ENCODE measurements around the gene PAK5. TPM values are rescaled to one million over a fixed set of nuclear protein-coding genes. Genes with fewer than 3 reads are reported as not detected.

PAK5 gene
- total and polyA plus RNA-seq, 9 of the 15 experiments (the other 6 are each of a cell fraction or from before 2014, with no cell fraction given): not detected

DNA sequence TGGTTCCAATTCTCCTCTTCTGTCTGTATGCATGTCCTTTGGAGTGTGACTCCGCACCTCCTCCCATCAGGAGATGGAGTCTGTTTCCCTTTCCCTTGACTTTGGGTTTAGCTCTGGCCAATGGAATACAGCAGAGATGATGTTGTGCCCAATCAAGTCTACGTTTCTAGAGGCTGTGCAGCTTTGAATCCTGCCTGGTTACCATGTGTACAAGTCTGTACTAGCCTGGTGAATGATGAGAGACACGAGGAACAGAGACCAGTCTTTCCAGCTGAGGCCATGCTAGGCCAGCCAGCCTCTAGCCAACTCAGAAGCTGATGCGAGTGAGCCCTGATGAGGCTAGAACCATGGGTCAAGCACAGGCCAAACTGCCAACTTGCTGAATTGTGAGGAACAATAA, 241.3 kb downstream of the PAK5 start:
- no peak for ATAC-seq
- FAIRE-seq: no peak
- no peaks in the 10 kb centered on the region for H3K9me1 ChIP-seq (ENCODE audit: control insufficient read depth, insufficient read depth, low read length)
- CTCF ChIA-PET (ENCODE audit: low intra/inter-chr PET ratio): no interaction called here
- H3K27me3 ChIP-seq (ENCODE audit: control insufficient read depth in 2 of 2, insufficient read depth in 2 of 2, low read length in 2 of 2): no peaks in the 10 kb centered on the region
- H3K79me2 ChIP-seq (ENCODE audit: control insufficient read depth, insufficient read depth, low read length): no peaks in the 10 kb centered on the region
- 2% methylated on average over 4 of the region's 4 CpGs for WGBS (ENCODE audit: insufficient coverage, low coverage, missing lambda C conversion rate)
- no peaks in the 10 kb centered on the region for H3K9me3 ChIP-seq (replicated peaks; ENCODE audit: control insufficient read depth, insufficient read depth, low read depth, low read length)
- H3K4me2 ChIP-seq (ENCODE audit: insufficient read depth, low read length): no peak overlapping the region
- H3K4me1 ChIP-seq (replicated peaks in 1 of 2; ENCODE audit: control insufficient read depth in 2 of 2, insufficient read depth in 2 of 2, low read length in 2 of 2): no peaks in the 10 kb centered on the region
- POLR2A ChIA-PET: interaction anchor here (0.6 kb wide), 1 partner anchor 11 kb away, joined by 3 read pairs; no protein-coding TSS in a partner anchor
- H3K4me3 ChIP-seq: no peak overlapping the region
- H3K36me3 ChIP-seq (ENCODE audit: control insufficient read depth, insufficient read depth, low read length): no peaks in the 10 kb centered on the region
- no peak overlapping the region for H3K27ac ChIP-seq (ENCODE audit: extremely low read depth, low read depth, low read length)
- H3K9ac ChIP-seq (ENCODE audit: insufficient read depth in 1 of 2, low read depth in 2 of 2, low read length in 2 of 2): no peak overlapping the region
- DNase-seq (ENCODE audit: extremely low read depth in 1 of 4, low spot score in 3 of 4): no peak
- no TSS peak for BruUV-seq (replicated peaks)
- in situ Hi-C loops (cut with MboI): no loop called here
- H4K20me1 ChIP-seq (replicated peaks; ENCODE audit: control insufficient read depth, insufficient read depth, low read length): no peaks in the 10 kb centered on the region
- H2AFZ ChIP-seq (ENCODE audit: low read depth, low read length): no peak overlapping the region
- intact Hi-C loops (cut with micrococcal nuclease): no loop called here
- TF ChIP-seq, protein P1, sequence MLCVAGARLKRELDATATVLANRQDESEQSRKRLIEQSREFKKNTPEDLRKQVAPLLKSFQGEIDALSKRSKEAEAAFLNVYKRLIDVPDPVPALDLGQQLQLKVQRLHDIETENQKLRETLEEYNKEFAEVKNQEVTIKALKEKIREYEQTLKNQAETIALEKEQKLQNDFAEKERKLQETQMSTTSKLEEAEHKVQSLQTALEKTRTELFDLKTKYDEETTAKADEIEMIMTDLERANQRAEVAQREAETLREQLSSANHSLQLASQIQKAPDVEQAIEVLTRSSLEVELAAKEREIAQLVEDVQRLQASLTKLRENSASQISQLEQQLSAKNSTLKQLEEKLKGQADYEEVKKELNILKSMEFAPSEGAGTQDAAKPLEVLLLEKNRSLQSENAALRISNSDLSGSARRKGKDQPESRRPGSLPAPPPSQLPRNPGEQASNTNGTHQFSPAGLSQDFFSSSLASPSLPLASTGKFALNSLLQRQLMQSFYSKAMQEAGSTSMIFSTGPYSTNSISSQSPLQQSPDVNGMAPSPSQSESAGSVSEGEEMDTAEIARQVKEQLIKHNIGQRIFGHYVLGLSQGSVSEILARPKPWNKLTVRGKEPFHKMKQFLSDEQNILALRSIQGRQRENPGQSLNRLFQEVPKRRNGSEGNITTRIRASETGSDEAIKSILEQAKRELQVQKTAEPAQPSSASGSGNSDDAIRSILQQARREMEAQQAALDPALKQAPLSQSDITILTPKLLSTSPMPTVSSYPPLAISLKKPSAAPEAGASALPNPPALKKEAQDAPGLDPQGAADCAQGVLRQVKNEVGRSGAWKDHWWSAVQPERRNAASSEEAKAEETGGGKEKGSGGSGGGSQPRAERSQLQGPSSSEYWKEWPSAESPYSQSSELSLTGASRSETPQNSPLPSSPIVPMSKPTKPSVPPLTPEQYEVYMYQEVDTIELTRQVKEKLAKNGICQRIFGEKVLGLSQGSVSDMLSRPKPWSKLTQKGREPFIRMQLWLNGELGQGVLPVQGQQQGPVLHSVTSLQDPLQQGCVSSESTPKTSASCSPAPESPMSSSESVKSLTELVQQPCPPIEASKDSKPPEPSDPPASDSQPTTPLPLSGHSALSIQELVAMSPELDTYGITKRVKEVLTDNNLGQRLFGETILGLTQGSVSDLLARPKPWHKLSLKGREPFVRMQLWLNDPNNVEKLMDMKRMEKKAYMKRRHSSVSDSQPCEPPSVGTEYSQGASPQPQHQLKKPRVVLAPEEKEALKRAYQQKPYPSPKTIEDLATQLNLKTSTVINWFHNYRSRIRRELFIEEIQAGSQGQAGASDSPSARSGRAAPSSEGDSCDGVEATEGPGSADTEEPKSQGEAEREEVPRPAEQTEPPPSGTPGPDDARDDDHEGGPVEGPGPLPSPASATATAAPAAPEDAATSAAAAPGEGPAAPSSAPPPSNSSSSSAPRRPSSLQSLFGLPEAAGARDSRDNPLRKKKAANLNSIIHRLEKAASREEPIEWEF (CRISPR knock-in tag; IDR thresholded peaks at IDR 0.05): no peak
- TF ChIP-seq RBM14 (IDR thresholded peaks at IDR 0.05; ENCODE audit: borderline replicate concordance, insufficient read depth, low read depth, low read length) (no peak), SP2 (IDR thresholded peaks at IDR 0.05; ENCODE audit: extremely low read depth, low read depth, low read length, poor library complexity, severe bottlenecking) (no peak), RBM25 (IDR thresholded peaks at IDR 0.05; ENCODE audit: low read depth, low read length, severe bottlenecking) (no peak), MTA2 (IDR thresholded peaks at IDR 0.05; ENCODE audit: low read depth) (no peak), ZNF778 (CRISPR knock-in tag; IDR thresholded peaks at IDR 0.05) (no peak), ZNF263 (CRISPR knock-in tag; IDR thresholded peaks at IDR 0.05; ENCODE audit: borderline replicate concordance) (no peak), SRSF3 (IDR thresholded peaks at IDR 0.05; ENCODE audit: insufficient read depth, low read length) (no peak)
- TF ChIP-seq, protein P2, sequence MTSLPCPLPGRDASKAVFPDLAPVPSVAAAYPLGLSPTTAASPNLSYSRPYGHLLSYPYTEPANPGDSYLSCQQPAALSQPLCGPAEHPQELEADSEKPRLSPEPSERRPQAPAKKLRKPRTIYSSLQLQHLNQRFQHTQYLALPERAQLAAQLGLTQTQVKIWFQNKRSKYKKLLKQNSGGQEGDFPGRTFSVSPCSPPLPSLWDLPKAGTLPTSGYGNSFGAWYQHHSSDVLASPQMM (CRISPR knock-in tag; IDR thresholded peaks at IDR 0.05): no peak
- TF ChIP-seq, protein P3, sequence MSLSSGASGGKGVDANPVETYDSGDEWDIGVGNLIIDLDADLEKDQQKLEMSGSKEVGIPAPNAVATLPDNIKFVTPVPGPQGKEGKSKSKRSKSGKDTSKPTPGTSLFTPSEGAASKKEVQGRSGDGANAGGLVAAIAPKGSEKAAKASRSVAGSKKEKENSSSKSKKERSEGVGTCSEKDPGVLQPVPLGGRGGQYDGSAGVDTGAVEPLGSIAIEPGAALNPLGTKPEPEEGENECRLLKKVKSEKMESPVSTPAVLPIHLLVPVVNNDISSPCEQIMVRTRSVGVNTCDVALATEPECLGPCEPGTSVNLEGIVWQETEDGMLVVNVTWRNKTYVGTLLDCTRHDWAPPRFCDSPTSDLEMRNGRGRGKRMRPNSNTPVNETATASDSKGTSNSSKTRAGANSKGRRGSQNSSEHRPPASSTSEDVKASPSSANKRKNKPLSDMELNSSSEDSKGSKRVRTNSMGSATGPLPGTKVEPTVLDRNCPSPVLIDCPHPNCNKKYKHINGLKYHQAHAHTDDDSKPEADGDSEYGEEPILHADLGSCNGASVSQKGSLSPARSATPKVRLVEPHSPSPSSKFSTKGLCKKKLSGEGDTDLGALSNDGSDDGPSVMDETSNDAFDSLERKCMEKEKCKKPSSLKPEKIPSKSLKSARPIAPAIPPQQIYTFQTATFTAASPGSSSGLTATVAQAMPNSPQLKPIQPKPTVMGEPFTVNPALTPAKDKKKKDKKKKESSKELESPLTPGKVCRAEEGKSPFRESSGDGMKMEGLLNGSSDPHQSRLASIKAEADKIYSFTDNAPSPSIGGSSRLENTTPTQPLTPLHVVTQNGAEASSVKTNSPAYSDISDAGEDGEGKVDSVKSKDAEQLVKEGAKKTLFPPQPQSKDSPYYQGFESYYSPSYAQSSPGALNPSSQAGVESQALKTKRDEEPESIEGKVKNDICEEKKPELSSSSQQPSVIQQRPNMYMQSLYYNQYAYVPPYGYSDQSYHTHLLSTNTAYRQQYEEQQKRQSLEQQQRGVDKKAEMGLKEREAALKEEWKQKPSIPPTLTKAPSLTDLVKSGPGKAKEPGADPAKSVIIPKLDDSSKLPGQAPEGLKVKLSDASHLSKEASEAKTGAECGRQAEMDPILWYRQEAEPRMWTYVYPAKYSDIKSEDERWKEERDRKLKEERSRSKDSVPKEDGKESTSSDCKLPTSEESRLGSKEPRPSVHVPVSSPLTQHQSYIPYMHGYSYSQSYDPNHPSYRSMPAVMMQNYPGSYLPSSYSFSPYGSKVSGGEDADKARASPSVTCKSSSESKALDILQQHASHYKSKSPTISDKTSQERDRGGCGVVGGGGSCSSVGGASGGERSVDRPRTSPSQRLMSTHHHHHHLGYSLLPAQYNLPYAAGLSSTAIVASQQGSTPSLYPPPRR (CRISPR knock-in tag; IDR thresholded peaks at IDR 0.05; ENCODE audit: borderline replicate concordance): no peak
- TF ChIP-seq, protein P4, sequence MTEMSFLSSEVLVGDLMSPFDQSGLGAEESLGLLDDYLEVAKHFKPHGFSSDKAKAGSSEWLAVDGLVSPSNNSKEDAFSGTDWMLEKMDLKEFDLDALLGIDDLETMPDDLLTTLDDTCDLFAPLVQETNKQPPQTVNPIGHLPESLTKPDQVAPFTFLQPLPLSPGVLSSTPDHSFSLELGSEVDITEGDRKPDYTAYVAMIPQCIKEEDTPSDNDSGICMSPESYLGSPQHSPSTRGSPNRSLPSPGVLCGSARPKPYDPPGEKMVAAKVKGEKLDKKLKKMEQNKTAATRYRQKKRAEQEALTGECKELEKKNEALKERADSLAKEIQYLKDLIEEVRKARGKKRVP (CRISPR knock-in tag; IDR thresholded peaks at IDR 0.05): no peak
